K562 (cell line): Measurements from ENCODE around the gene ATXN1. TPM values are rescaled to one million over a fixed set of nuclear protein-coding genes. Genes with fewer than 3 reads are reported as not detected.

Experiments used
- ATAC-seq: fragments of 200-7000 bp; cut with Tn5 transposase; 3 replicates; pipeline ENCODE4 v1.9.1; 2020; ENCODE audit warnings: moderate library complexity
- BruUV-seq: library from RNA; stranded (reverse); fragments of 400-500 nt; replicated peaks from 2 replicates; lab custom pipeline; 2021; lab: Mats Ljungman, UMichigan
- CTCF ChIA-PET: fragments of 300-600 bp; formaldehyde crosslinking; extraction: SDS; loops from one replicate; lab custom pipeline; 2021; ENCODE audit warnings: low intra/inter-chr PET ratio; lab: Yijun Ruan, JAX
- POLR2A ChIA-PET: fragments of 300-600, 350-650 bp; sonication (Branson Sonifier 250); formaldehyde crosslinking; extraction: SDS; loops from one replicate; lab custom pipeline; 2021; ENCODE audit warnings: antibody characterized with exemption, inconsistent platforms; lab: Yijun Ruan, JAX
- DNase-seq, 4 experiments: peaks; one replicate each; pipeline versions ENCODE4 v3.0.0 to v3.0.0-alpha.2; 2011 to 2018; ENCODE audit warnings: low spot score in 3 of 4, mixed read lengths in 3 of 4; ENCODE audit errors: extremely low read depth in 1 of 4
- FAIRE-seq: peaks from 2 replicates; lab custom pipeline; 2011; peaks lifted over from hg19 to GRCh38; lab: Jason Lieb, UNC
- H2AFZ ChIP-seq: 2 replicates; pipeline ENCODE4 v1.6.0; 2011; ENCODE audit warnings: low read depth, low read length, control low read depth, inconsistent platforms
- H3K27ac ChIP-seq: fragments of 200-600 bp; 3 replicates; pipeline ENCODE4 v1.8.0; 2011; ENCODE audit warnings: low read depth, mild to moderate bottlenecking, control low read depth, inconsistent platforms, low read length, moderate library complexity, mixed read lengths; ENCODE audit errors: extremely low read depth
- H3K27me3 ChIP-seq, 2 experiments: fragments of 300-600 bp in 1 of 2; 2 replicates in 1 of 2; 3 replicates in 1 of 2; pipeline versions ENCODE4 v1.6.0 to v1.8.0; 2011; ENCODE audit warnings: inconsistent platforms in 2 of 2, low read length in 2 of 2, mild to moderate bottlenecking in 1 of 2, mixed read lengths in 1 of 2, moderate library complexity in 1 of 2; ENCODE audit not compliant: control insufficient read depth in 2 of 2, insufficient read depth in 2 of 2
- H3K36me3 ChIP-seq: fragments of 300-600 bp; 3 replicates; pipeline ENCODE4 v1.8.0; 2011; ENCODE audit warnings: mild to moderate bottlenecking, low read length, inconsistent platforms; ENCODE audit not compliant: control insufficient read depth, insufficient read depth
- H3K4me1 ChIP-seq, 2 experiments: fragments of 200-600 bp in 1 of 2; replicated peaks in 1 of 2; 2 replicates in 1 of 2; 3 replicates in 1 of 2; pipeline versions ENCODE4 v1.5.1 to v1.8.0; 2011; ENCODE audit warnings: inconsistent platforms in 2 of 2, low read length in 2 of 2, mild to moderate bottlenecking in 1 of 2, mixed read lengths in 1 of 2, moderate library complexity in 1 of 2; ENCODE audit not compliant: control insufficient read depth in 2 of 2, insufficient read depth in 2 of 2
- H3K4me2 ChIP-seq: 2 replicates; pipeline ENCODE4 v1.6.1; 2011; ENCODE audit warnings: low read length, control low read depth, inconsistent platforms, mixed read lengths; ENCODE audit not compliant: insufficient read depth
- H3K4me3 ChIP-seq: fragments of 200-600 bp; sonication (generic), shearing (Covaris generic); 2 replicates; pipeline ENCODE4 v1.5.1; 2016; ENCODE audit warnings: control low read depth, inconsistent platforms
- H3K79me2 ChIP-seq: fragments of 200-600 bp; 3 replicates; pipeline ENCODE4 v1.8.0; 2011; ENCODE audit warnings: low read length, inconsistent platforms; ENCODE audit not compliant: control insufficient read depth, insufficient read depth
- H3K9ac ChIP-seq, 2 experiments: 2 replicates each; pipeline versions ENCODE4 v1.6.0 to v1.6.1; 2011; ENCODE audit warnings: low read depth in 2 of 2, low read length in 2 of 2, control low read depth in 1 of 2, inconsistent platforms in 1 of 2, mild to moderate bottlenecking in 1 of 2, mixed read lengths in 1 of 2; ENCODE audit not compliant: insufficient read depth in 1 of 2
- H3K9me1 ChIP-seq: one replicate; pipeline ENCODE4 v1.6.0; 2011; ENCODE audit warnings: inconsistent platforms, mild to moderate bottlenecking, low read length, moderate library complexity; ENCODE audit not compliant: control insufficient read depth, insufficient read depth
- H3K9me3 ChIP-seq: replicated peaks from 2 replicates; pipeline ENCODE4 v1.5.1; 2011; ENCODE audit warnings: low read depth, low read length, inconsistent platforms; ENCODE audit not compliant: control insufficient read depth, insufficient read depth
- H4K20me1 ChIP-seq: replicated peaks from 2 replicates; pipeline ENCODE4 v1.6.1; 2011; ENCODE audit warnings: low read length, inconsistent platforms, mixed read lengths; ENCODE audit not compliant: control insufficient read depth, insufficient read depth
- CCAR2 ChIP-seq: fragments of 200-400 bp; formaldehyde crosslinking; IDR thresholded peaks from 2 replicates; pipeline ENCODE4 v1.6.1; 2017; ENCODE audit warnings: mild to moderate bottlenecking, low read depth, low read length
- HOMEZ ChIP-seq: fragments of 250-450 bp; sonication (Bioruptor Pico); IDR thresholded peaks from 2 replicates; pipeline ENCODE4 v1.4.0; 2020; ENCODE audit warnings: mild to moderate bottlenecking, moderate library complexity
- MAFK ChIP-seq: IDR thresholded peaks from 2 replicates; pipeline ENCODE4 v1.6.1; 2011; ENCODE audit warnings: low read length, improper control_type of control experiment
- MYC ChIP-seq, 2 experiments: fragments of 250-450 bp in 1 of 2; sonication (Bioruptor Pico) in 1 of 2; IDR thresholded peaks; 2 replicates each; pipeline versions ENCODE4 v1.5.1 to v1.6.1; 2012 to 2021; ENCODE audit warnings: low read depth in 2 of 2, borderline replicate concordance in 1 of 2, improper control_type of control experiment in 1 of 2, low read length in 1 of 2, mild to moderate bottlenecking in 1 of 2, moderate library complexity in 1 of 2
- ZBTB17 ChIP-seq: fragments of 450-650 bp; formaldehyde crosslinking; IDR thresholded peaks from 2 replicates; pipeline ENCODE4 v1.4.0; 2020; ENCODE audit warnings: mild to moderate bottlenecking
- ZNF592 ChIP-seq: fragments of 450-650 bp; IDR thresholded peaks from 2 replicates; pipeline ENCODE4 v1.6.1; 2017; ENCODE audit warnings: antibody characterized with exemption, mild to moderate bottlenecking
- WGBS: fragments of 100-300 bp; shearing (Covaris generic); methylation state at CpG from one replicate; pipeline ENCODE4 v1.1.6; 2016; ENCODE audit warnings: low coverage, mixed read lengths; ENCODE audit not compliant: insufficient coverage; ENCODE audit errors: missing lambda C conversion rate; 5-methylcytosine and 5-hydroxymethylcytosine counted together
- in situ Hi-C: fragments of 300-500 bp; cut with MboI; formaldehyde crosslinking; loops from 4 replicates; pipeline ENCODE4 v1.15.0; 2018; ENCODE audit warnings: inconsistent platforms, mixed read lengths
- intact Hi-C: fragments of 100-400 bp; cut with micrococcal nuclease; formaldehyde crosslinking; loops from 2 replicates; pipeline ENCODE4 v1.14.2; 2022
- polyA plus RNA-seq, 8 experiments: library from polyadenylated mRNA; depleted of rRNA in 4 of 8; stranded (reverse) in 5 of 8; unstranded in 3 of 8; fragments of >200 nt; fragmentation: Nextera tagmentation in 2 of 8; fragmentation: Illumina TruSeq in 1 of 8; extraction: Ambion mirVana in 2 of 8; extraction: Trizol in 1 of 8; gene quantifications; 2 replicates each; pipeline versions ENCODE4 v1.2.1 to v1.2.3, GENCODE V29; 2011 to 2014; ENCODE audit warnings: inconsistent platforms in 1 of 8, missing spikeins in 1 of 8
- total RNA-seq, 7 experiments: library from RNA; depleted of rRNA in 6 of 7; stranded (reverse); fragments of >200 nt in 6 of 7; fragmentation: Illumina TruSeq in 2 of 7; extraction: Trizol in 2 of 7; gene quantifications; 2 replicates each; pipeline versions ENCODE4 v1.2.1 to v1.2.3, GENCODE V29; 2011 to 2021; ENCODE audit warnings: low replicate concordance in 1 of 7

The ATXN1 gene
- total and polyA plus RNA-seq, 9 of the 15 experiments (the other 6 are each of a cell fraction or from before 2014, with no cell fraction given), result under 0.01 to 1.2 (median 0.58) TPM

- Histone ChIP-seq H3K9me3 (no peaks in the 10 kb centered on the region), H3K4me3 (no peak overlapping the region), H3K9me1 (no peaks in the 10 kb centered on the region), H3K4me2 (no peak overlapping the region), H2AFZ (peak overlapping the region; percentile 27; the same call in 1 of the 2 replicates), H3K79me2 (no peaks in the 10 kb centered on the region), H3K27ac (no peak overlapping the region), H3K27me3 (no peaks in the 10 kb centered on the region), H4K20me1 (no peaks in the 10 kb centered on the region), H3K36me3 (no peaks in the 10 kb centered on the region), H3K4me1 (peaks cover 19 to 23% of the 10 kb centered on the region in 2 experiments), H3K9ac (no peak overlapping the region)
- intact Hi-C loops, result no loop called here
- in situ Hi-C loops, result no loop called here
- 71% methylated on average over 34 of the region's 34 CpGs for WGBS
- BruUV-seq, result no TSS peak
- DNase-seq, result no peak
- ATAC-seq, result no peak
- POLR2A ChIA-PET, result interaction anchor here (0.7 kb wide), 1 partner anchor 144 kb away, joined by 3 read pairs; no protein-coding TSS in a partner anchor
- CTCF ChIA-PET, result no interaction called here
- FAIRE-seq, result no peak
- TF ChIP-seq ZNF592 (no peak), HOMEZ (CRISPR knock-in tag) (no peak), CCAR2 (no peak), MYC (IDR thresholded peaks at IDR 0.05; ENCODE audit: low read depth, low read length) (no peak), MYC (CRISPR knock-in tag; IDR thresholded peaks at IDR 0.05; ENCODE audit: borderline replicate concordance, low read depth) (no peak), MAFK (no peak), ZBTB17 (CRISPR knock-in tag) (no peak)
Measured at GRCh38 chr6:16327777-16328325, 433.4 kb downstream of the ATXN1 start.
